ENCODE results near the gene OPRD1. TPM values are rescaled to one million over a fixed set of nuclear protein-coding genes. Genes with fewer than 3 reads are reported as not detected.
"Not testable (repeated sequence)": the region's sequence is repeated elsewhere in the genome, so short reads cannot be mapped to it uniquely, and the experiment has no call there.

OPRD1 gene
- total RNA-seq, 1 donor from 2014 or later: 0.72 TPM

GRCh38 chr1:28845786-28846543, 34.0 kb downstream of the OPRD1 start:
- DNase-seq (ENCODE audit: low spot score): no peak

DNA sequence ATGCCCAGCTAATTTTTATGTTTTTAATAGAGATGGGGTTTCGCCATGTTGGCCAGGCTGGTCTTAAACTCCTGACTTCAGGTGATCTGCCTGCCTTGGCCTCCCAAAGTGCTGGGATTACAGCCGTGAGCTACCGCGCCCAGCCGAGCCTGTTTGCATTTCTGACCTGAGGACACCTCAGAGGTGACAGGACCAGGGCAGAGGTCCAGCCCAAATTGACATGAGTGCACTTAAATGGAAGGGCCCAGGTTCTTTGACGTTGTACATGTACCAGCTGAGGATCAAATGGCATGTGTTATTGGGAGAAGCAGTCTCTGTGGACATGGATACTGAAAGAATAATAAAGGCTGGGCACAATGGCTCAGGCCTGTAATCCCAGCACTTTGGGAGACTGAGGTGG, 35.2 kb downstream of the OPRD1 start:
- not testable (repeated sequence) for DNase-seq (ENCODE audit: low spot score)

DNA sequence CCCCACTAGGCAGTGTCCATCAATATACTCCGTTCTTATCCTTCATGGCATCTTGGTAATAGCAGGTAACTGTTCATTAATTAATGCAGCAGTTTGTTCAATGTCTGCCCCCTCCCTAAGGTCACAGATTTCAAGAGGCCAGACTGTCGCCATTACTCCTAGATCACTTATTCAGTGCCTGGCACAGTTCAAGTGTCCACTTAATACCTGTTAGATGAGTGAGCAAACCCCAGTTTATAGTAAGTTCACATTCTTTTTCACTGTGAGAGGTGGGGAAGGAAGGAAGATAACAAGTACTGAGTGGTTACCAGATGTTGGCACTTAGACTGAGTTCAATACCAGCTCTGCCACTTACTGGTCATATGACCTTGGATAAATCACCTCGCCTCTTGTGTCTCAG, 36.4 kb downstream of the OPRD1 start:
- DNase-seq (ENCODE audit: low spot score): no peak

DNA sequence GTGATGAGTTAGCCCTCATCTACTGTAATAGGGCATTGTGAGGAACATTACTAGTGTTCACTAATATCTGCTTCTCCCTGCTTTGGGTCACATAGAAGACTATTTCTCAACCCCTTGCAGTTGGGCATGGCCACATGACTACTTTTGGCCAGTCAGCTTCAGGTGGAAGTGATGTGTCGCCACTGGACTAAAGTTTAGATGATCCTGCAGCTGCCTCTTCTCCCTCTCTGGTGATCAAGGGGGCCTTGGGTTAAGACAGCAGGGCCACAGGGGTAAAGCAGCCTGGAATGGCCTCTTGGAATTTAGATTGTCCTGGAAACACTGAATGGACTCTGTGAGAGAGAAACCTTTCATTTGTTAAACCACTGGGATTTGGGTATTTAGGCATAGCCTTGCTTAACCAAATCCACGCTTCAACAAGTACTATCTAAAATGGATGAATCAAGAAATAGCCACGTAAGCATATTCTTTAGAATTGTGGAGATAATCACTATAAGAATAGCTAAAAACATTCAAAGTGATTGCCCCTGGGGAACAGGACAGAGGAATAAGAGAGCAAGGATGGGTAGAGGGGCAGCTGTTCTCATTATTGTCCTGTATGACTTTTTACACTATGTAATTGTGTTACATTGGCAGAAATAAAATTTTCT, 41.2 kb downstream of the OPRD1 start:
- no peak for DNase-seq (ENCODE audit: low spot score)

GRCh38 chr1:28854406-28854805, 42.4 kb downstream of the OPRD1 start:
- DNase-seq (ENCODE audit: low spot score): not testable (repeated sequence)

GRCh38 chr1:28855046-28855445, 43.1 kb downstream of the OPRD1 start:
- DNase-seq (ENCODE audit: low spot score): no peak

DNA sequence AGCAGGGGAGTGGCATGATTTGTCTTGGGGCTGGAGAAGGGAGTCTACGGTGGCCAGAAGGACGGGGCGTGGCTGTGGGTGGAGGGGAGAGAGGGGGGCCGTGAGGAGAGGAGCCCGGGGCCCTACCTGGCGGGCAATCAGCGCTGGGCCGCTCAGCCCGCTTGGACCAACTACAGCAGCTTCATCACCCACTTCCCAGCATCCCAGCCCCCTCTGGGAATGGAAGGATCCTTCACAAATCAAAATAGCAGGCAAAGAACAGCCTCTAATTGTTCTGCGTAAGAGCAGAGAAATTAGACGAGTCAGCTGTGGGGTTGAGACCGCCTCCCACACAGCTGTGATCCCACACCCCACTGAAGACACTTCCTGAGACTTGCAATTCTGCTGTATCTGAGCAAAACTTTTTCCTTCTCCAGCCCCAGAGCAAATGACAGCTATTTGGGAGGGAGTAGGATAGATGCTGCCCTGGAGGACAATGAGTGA, 43.5 kb downstream of the OPRD1 start:
- no peak for DNase-seq (ENCODE audit: low spot score)

DNA sequence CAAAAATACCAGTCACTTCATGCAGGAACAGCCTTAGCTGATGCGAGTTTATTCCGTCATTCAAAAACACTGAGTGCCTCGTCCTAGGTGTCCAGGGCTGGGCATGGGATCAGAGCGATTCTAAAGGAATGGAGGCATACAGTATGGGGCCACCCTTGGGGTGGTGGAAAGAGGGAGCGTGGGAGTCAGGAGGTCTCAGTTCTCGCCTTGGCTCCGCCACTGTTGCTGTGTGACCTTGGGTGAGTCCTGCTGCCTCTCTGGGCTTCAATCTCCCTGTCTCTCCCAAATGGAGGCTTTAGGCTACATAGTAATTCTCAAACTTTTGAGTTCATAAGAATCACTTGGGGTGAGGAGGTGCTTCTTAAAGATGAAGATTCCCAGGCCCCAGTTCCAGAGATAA, 44.0 kb downstream of the OPRD1 start:
- DNase-seq (ENCODE audit: low spot score): no peak

GRCh38 chr1:28860332-28861073, 48.5 kb downstream of the OPRD1 start:
- no peak for DNase-seq (ENCODE audit: low spot score)

DNA sequence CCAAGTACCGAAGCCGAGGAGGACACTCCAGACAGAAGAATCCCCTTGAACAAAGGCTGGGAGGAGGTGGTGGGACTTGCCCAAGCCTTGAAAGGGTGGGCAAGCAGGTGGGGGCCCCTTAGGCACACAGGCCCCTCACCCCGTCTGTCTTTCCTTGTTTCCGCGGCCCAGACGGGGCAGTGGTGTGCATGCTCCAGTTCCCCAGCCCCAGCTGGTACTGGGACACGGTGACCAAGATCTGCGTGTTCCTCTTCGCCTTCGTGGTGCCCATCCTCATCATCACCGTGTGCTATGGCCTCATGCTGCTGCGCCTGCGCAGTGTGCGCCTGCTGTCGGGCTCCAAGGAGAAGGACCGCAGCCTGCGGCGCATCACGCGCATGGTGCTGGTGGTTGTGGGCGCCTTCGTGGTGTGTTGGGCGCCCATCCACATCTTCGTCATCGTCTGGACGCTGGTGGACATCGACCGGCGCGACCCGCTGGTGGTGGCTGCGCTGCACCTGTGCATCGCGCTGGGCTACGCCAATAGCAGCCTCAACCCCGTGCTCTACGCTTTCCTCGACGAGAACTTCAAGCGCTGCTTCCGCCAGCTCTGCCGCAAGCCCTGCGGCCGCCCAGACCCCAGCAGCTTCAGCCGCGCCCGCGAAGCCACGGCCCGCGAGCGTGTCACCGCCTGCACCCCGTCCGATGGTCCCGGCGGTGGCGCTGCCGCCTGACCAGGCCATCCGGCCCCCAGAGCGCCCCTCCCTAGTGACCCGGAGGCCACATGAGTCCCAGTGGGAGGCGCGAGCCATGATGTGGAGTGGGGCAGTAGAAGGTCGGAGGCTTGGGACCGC, 50.8 kb downstream of the OPRD1 start:
- no peak for DNase-seq (ENCODE audit: low spot score)

- no peak for DNase-seq (ENCODE audit: low spot score)
Observed at GRCh38 chr1:28864695-28865094, 52.7 kb downstream of the OPRD1 start.

DNA sequence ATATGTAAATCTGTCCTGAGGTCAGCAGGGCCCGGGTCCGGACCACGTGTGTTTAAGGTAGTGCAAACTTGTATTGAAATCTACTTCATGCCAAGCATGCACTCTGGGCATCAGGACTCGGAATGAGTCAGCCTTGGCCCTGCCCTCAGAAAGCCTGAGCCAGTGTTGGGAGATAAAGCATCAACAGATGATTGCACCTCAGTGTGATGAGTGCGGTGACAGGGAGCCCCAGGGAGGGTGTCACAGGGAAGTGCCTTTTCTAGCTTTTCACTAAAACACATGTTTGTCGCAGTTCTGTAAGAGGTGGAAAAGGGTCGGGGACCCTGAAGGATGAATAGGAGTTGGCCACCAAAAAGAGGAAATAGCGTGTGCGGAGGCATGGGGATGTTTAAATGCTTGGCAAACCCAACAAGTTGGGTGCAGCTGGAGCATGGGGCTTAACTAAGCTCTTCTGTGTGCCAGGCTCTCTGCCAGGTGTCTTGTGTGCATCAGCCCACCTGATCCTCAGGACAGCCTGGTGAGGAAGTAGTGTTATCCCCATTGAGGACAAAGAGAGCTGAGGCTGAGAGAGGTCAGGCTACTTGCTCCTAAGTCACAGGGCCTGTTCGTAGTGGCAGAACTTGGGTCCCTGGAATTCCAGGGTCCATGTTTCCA, 54.2 kb downstream of the OPRD1 start:
- no peak for DNase-seq (ENCODE audit: low spot score)

DNA sequence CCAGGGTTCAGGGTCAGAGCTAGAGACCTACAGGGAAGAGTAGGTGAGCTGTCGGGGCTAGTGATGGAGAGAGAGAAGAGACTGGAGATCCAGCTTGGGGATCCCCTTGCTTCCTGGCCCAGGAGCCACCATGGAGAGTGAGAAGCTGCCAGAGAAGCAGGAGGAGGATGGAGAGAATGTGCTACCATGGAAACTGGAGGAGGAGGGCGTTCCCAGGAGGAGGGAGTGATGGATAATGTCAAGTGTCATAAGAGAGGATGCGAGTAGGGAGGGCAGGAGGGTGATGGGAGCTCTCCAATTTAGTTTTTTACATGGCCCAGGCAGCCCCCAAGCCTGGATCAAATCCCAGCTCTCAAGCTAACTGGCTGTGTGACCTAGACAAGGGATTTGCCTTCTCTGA, 55.9 kb downstream of the OPRD1 start:
- DNase-seq (ENCODE audit: low spot score): no peak

- no peak for DNase-seq (ENCODE audit: low spot score)
Observed at GRCh38 chr1:28869952-28870351, 58.0 kb downstream of the OPRD1 start.

GRCh38 chr1:28871631-28872401, 59.8 kb downstream of the OPRD1 start:
- no peak for DNase-seq (ENCODE audit: low spot score)

GRCh38 chr1:28875134-28875533, 63.2 kb downstream of the OPRD1 start:
- not testable (repeated sequence) for DNase-seq (ENCODE audit: low spot score)

DNA sequence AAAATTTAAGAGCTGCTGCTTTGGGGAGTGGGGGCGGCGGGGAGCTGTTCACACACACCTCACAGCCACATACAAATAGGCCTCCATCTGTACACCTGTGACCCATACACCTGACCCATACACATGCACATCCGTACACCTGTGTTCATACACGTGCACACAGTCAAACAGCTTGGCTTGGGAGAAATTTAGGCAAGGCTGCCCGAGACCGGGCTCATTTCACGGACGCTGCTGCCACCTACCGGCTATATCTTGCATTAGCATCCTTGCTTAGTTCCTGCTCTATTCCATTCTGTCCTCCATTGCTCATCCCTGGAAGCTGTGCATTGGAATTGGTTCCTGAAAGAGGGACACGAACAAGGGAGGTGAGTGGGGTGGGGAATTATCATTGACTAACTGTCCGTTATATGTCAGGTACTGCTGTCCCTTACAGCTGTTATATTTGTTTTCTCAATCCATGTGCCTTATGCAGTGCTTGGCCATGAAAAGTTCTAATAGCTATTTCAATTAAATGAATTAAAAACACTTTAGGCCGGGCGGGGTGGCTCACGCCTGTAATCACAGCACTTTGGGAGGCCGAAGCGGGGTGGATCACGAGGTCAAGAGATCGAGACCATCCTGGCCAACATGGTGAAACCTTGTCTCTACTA, 65.3 kb downstream of the OPRD1 start:
- peak; percentile 73 for DNase-seq (ENCODE audit: low spot score)

DNA sequence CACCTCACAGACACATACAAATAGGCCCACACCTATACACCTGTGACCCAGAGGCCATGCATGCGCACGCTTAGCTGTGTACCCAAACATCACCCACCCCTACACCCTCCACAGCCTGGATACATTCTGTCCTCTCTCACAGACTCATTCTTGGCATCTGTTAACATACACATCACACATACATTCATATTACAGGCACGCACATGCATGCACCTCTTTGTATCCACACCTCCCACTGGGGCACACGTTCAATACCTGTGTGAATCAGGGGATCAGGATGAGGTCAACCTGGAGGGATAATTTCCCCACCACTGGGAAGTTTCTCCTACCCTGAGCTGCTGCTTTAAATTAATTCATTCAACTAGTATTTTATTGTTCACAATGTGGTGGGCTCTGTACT, 66.8 kb downstream of the OPRD1 start:
- no peak for DNase-seq (ENCODE audit: low spot score)

GRCh38 chr1:28882009-28882628, 70.1 kb downstream of the OPRD1 start:
- peak; percentile 94 for DNase-seq (ENCODE audit: low spot score)
